Neural progenitor cell (in vitro differentiated cells): ENCODE measurements around the gene SDK1.

ENCODE experiments used
- CTCF ChIP-seq: fragments of 200-600 bp; sonication (generic); IDR thresholded peaks from 2 replicates; pipeline ENCODE4 v1.5.1; 2017; ENCODE audit warnings: antibody characterized with exemption, mild to moderate bottlenecking
- EZH2 ChIP-seq: fragments of 200-600 bp; sonication (generic); IDR thresholded peaks from 2 replicates; pipeline ENCODE4 v1.6.1; 2017; ENCODE audit warnings: antibody characterized with exemption, mild to moderate bottlenecking, moderate library complexity

- TF ChIP-seq CTCF (no peak), EZH2 (no peak)
These were observed 31.3 kb downstream of the SDK1 start for GRCh38 chr7:3332308-3332707.
